ENCODE data around the gene MRTFB.

Gene MRTFB

GRCh38 chr16:14264327-14264943 is 193.3 kb downstream of the MRTFB start:
- no peak overlapping the region for H3K4me3 ChIP-seq (ENCODE audit: low read depth, low read length)
- DNase-seq, result no peak
- peaks cover 25% of the 10 kb centered on the region for H3K36me3 ChIP-seq (replicated peaks)
- no peak overlapping the region for H3K27ac ChIP-seq
- TF ChIP-seq, protein P1, sequence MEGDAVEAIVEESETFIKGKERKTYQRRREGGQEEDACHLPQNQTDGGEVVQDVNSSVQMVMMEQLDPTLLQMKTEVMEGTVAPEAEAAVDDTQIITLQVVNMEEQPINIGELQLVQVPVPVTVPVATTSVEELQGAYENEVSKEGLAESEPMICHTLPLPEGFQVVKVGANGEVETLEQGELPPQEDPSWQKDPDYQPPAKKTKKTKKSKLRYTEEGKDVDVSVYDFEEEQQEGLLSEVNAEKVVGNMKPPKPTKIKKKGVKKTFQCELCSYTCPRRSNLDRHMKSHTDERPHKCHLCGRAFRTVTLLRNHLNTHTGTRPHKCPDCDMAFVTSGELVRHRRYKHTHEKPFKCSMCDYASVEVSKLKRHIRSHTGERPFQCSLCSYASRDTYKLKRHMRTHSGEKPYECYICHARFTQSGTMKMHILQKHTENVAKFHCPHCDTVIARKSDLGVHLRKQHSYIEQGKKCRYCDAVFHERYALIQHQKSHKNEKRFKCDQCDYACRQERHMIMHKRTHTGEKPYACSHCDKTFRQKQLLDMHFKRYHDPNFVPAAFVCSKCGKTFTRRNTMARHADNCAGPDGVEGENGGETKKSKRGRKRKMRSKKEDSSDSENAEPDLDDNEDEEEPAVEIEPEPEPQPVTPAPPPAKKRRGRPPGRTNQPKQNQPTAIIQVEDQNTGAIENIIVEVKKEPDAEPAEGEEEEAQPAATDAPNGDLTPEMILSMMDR (IDR thresholded peaks at IDR 0.05; ENCODE audit: low read depth, low read length, missing control alignments), result no peak
- in situ Hi-C loops (cut with HindIII; ENCODE audit: low pct_ligation_motif_present, low sequenced_read_pairs), result no loop called here
- H3K27me3 ChIP-seq (replicated peaks), result no peaks in the 10 kb centered on the region

DNA sequence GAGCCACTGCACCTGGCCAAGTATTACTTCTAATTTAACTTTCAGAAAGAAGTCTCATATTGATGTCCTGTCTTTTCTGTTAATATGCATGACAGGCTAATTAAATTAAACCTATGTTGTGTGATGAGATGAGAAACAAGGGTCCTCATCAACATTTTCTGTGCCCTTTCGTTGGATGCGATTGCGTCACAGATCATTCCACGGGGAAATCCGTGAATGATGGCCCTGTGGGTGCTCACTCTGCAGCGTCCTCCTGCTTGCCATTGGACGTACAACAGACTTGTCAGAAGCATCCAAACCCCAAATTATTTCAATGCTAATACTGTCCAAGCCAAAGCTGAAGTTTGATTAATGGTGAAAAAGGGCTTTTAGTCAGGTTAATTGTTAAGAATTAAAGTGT is 197.0 kb downstream of the MRTFB start:
- in situ Hi-C loops (cut with HindIII; ENCODE audit: low pct_ligation_motif_present, low sequenced_read_pairs), result no loop called here
- no peak for DNase-seq
- peaks cover 9% of the 10 kb centered on the region for H3K36me3 ChIP-seq (replicated peaks)
- no peak overlapping the region for H3K27ac ChIP-seq
- no peak overlapping the region for H3K4me3 ChIP-seq (ENCODE audit: low read depth, low read length)
- H3K27me3 ChIP-seq (replicated peaks), result no peaks in the 10 kb centered on the region
- TF ChIP-seq, protein P1 (IDR thresholded peaks at IDR 0.05; ENCODE audit: low read depth, low read length, missing control alignments), result no peak

GRCh38 chr16:14275934-14276333 is 204.8 kb downstream of the MRTFB start:
- no peak overlapping the region for H3K27ac ChIP-seq
- in situ Hi-C loops (cut with HindIII; ENCODE audit: low pct_ligation_motif_present, low sequenced_read_pairs), result no loop called here
- H3K4me3 ChIP-seq (ENCODE audit: low read depth, low read length), result no peak overlapping the region
- TF ChIP-seq, protein P1 (IDR thresholded peaks at IDR 0.05; ENCODE audit: low read depth, low read length, missing control alignments), result no peak
- H3K27me3 ChIP-seq (replicated peaks), result no peaks in the 10 kb centered on the region
- H3K36me3 ChIP-seq (replicated peaks), result no peaks in the 10 kb centered on the region
- no peak for DNase-seq

GRCh38 chr16:14278749-14279148 is 207.6 kb downstream of the MRTFB start:
- DNase-seq, result no peak
- no peaks in the 10 kb centered on the region for H3K36me3 ChIP-seq (replicated peaks)
- H3K27ac ChIP-seq, result no peak overlapping the region
- H3K4me3 ChIP-seq (ENCODE audit: low read depth, low read length), result no peak overlapping the region
- H3K27me3 ChIP-seq (replicated peaks), result no peaks in the 10 kb centered on the region
- in situ Hi-C loops (cut with HindIII; ENCODE audit: low pct_ligation_motif_present, low sequenced_read_pairs), result no loop called here
- TF ChIP-seq, protein P1 (IDR thresholded peaks at IDR 0.05; ENCODE audit: low read depth, low read length, missing control alignments), result no peak

DNA sequence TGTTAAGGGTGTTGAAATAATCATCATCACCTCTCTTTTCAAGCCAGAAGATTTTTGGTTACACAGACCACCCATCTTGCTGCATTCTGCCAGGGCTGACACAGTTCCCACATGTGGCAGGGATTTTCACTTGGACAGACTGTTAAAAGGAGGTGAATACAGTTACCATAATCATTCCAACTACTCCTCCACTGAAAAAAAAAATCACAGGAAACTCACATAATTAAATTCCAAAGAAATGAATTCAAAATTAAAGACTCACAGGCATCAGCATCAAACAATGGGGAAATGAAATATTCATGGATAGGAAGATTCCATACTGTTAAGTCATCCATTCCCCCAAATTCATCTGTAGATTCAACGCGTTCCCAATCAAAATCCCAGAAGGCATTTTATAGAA is 209.4 kb downstream of the MRTFB start:
- in situ Hi-C loops (cut with HindIII; ENCODE audit: low pct_ligation_motif_present, low sequenced_read_pairs), result no loop called here
- TF ChIP-seq, protein P1 (IDR thresholded peaks at IDR 0.05; ENCODE audit: low read depth, low read length, missing control alignments), result no peak
- Histone ChIP-seq H3K27me3 (replicated peaks) (no peaks in the 10 kb centered on the region), H3K27ac (no peak overlapping the region), H3K36me3 (replicated peaks) (no peaks in the 10 kb centered on the region), H3K4me3 (ENCODE audit: low read depth, low read length) (no peak overlapping the region)
- DNase-seq, result no peak

DNA sequence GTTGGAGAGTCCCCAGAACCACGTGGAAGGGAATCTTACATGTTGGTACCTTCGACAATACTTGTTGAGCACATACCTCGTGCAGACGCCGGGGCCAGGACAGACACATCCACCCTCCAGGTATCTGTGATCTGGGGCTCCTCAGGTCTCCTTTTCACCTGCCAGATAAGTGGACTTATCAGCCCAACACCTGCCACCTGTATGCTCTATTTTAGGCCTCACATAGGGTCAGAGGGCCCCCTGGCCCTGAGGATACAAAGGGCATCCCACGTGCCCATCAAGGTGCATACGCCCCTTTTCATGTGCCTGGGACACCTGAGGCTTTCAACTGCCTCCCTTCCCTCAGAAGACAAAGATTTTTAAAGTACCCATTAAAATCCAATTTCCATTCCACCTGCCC is 212.7 kb downstream of the MRTFB start:
- DNase-seq, result no peak
- no peak overlapping the region for H3K4me3 ChIP-seq (ENCODE audit: low read depth, low read length)
- H3K27me3 ChIP-seq (replicated peaks), result no peaks in the 10 kb centered on the region
- no peaks in the 10 kb centered on the region for H3K36me3 ChIP-seq (replicated peaks)
- in situ Hi-C loops (cut with HindIII; ENCODE audit: low pct_ligation_motif_present, low sequenced_read_pairs), result no loop called here
- H3K27ac ChIP-seq, result no peak overlapping the region
- TF ChIP-seq, protein P1 (IDR thresholded peaks at IDR 0.05; ENCODE audit: low read depth, low read length, missing control alignments), result no peak
